GM21423 (cell line): Measurements from ENCODE around the gene LONRF3.
"Not testable (repeated sequence)": the region's sequence is repeated elsewhere in the genome, so short reads cannot be mapped to it uniquely, and the experiment has no call there.

Experiments
- ATAC-seq: cut with Tn5 transposase; IDR thresholded peaks from one replicate; pipeline ENCODE4 v1.9.1; 2021; ENCODE audit warnings: mild to moderate bottlenecking, moderate library complexity; ENCODE audit not compliant: unreplicated experiment

LONRF3 gene

GRCh38 chrX:118980761-118981160 is 6.3 kb downstream of the LONRF3 start:
- ATAC-seq: no peak

GRCh38 chrX:118983513-118983912 is 9.1 kb downstream of the LONRF3 start:
- no peak for ATAC-seq

- no peak for ATAC-seq
Measured at GRCh38 chrX:118988911-118989310, 14.5 kb downstream of the LONRF3 start.

GRCh38 chrX:118989886-118990285 is 15.5 kb downstream of the LONRF3 start:
- ATAC-seq: no peak

GRCh38 chrX:118990512-118991227 is 16.3 kb downstream of the LONRF3 start:
- ATAC-seq: no peak

GRCh38 chrX:118992441-118993121 is 18.2 kb downstream of the LONRF3 start:
- ATAC-seq: not testable (repeated sequence)

- ATAC-seq: no peak
Measured at GRCh38 chrX:119003462-119003861, 29.0 kb downstream of the LONRF3 start.

GRCh38 chrX:119004920-119005524 is 30.6 kb downstream of the LONRF3 start:
- peak; percentile 82 for ATAC-seq

GRCh38 chrX:119007189-119007770 is 32.9 kb downstream of the LONRF3 start:
- ATAC-seq: no peak

GRCh38 chrX:119008110-119008744 is 33.8 kb downstream of the LONRF3 start:
- ATAC-seq: no peak

- no peak for ATAC-seq
Measured at GRCh38 chrX:119009071-119009470, 34.7 kb downstream of the LONRF3 start.

- no peak for ATAC-seq
Measured at GRCh38 chrX:119010491-119010890, 36.1 kb downstream of the LONRF3 start.

- no peak for ATAC-seq
Measured at GRCh38 chrX:119013164-119013563, 38.7 kb downstream of the LONRF3 start.

GRCh38 chrX:119015407-119016237 is 41.2 kb downstream of the LONRF3 start:
- ATAC-seq: peak; percentile 91

GRCh38 chrX:119017077-119017476 is 42.7 kb downstream of the LONRF3 start:
- no peak for ATAC-seq

GRCh38 chrX:119025900-119026299 is 51.5 kb downstream of the LONRF3 start:
- no peak for ATAC-seq

- ATAC-seq: not testable (repeated sequence)
Measured at GRCh38 chrX:119026344-119026743, 51.9 kb downstream of the LONRF3 start.

GRCh38 chrX:119027960-119028732 is 53.7 kb downstream of the LONRF3 start:
- ATAC-seq: not testable (repeated sequence)

GRCh38 chrX:119028733-119029330 is 54.4 kb downstream of the LONRF3 start:
- no peak for ATAC-seq
